Liver (tissue), 9 donors: Measurements from ENCODE around the gene RAI2. TPM values are rescaled to one million over a fixed set of nuclear protein-coding genes. Genes with fewer than 3 reads are reported as not detected.

ENCODE experiments used
- DNase-seq: peaks from one replicate; pipeline ENCODE4 v3.0.0-alpha.2; 2017; ENCODE audit warnings: low spot score
- H3K27ac ChIP-seq, 2 donors: one replicate each; pipeline ENCODE4 v1.7.0; 2013; ENCODE audit warnings: inconsistent platforms in 2 of 2, low read length in 2 of 2, control low read depth in 1 of 2, low read depth in 1 of 2, mild to moderate bottlenecking in 1 of 2
- H3K27me3 ChIP-seq, 4 donors: one replicate each; pipeline versions ENCODE4 v1.6.1 to v1.7.0; 2013; ENCODE audit warnings: low read length in 3 of 4, inconsistent platforms in 1 of 4, mild to moderate bottlenecking in 1 of 4, moderate library complexity in 1 of 4; ENCODE audit not compliant: control insufficient read depth in 4 of 4, insufficient read depth in 4 of 4
- H3K36me3 ChIP-seq, 4 donors: one replicate each; pipeline versions ENCODE4 v1.6.1 to v1.7.0; 2013; ENCODE audit warnings: low read length in 3 of 4, mild to moderate bottlenecking in 3 of 4, low read depth in 1 of 4, moderate library complexity in 1 of 4; ENCODE audit not compliant: control insufficient read depth in 4 of 4, insufficient read depth in 3 of 4
- H3K4me1 ChIP-seq, 4 donors: one replicate each; pipeline versions ENCODE4 v1.6.1 to v1.7.0; 2013; ENCODE audit warnings: low read length in 3 of 4, mild to moderate bottlenecking in 3 of 4, moderate library complexity in 1 of 4; ENCODE audit not compliant: control insufficient read depth in 4 of 4, insufficient read depth in 4 of 4
- H3K4me3 ChIP-seq, 3 donors: one replicate each; pipeline versions ENCODE4 v1.6.1 to v1.7.0; 2013; ENCODE audit warnings: low read length in 3 of 3, control low read depth in 1 of 3, low read depth in 1 of 3, mild to moderate bottlenecking in 1 of 3
- H3K9ac ChIP-seq, 2 donors: one replicate each; pipeline ENCODE4 v1.7.0; 2013; ENCODE audit warnings: low read length in 2 of 2, mild to moderate bottlenecking in 2 of 2, moderate library complexity in 2 of 2, control low read depth in 1 of 2, low read depth in 1 of 2
- H3K9me3 ChIP-seq, 4 donors: one replicate each; pipeline versions ENCODE4 v1.6.1 to v1.7.0; 2013; ENCODE audit warnings: low read length in 3 of 4; ENCODE audit not compliant: control insufficient read depth in 4 of 4
- ATF3 ChIP-seq: IDR thresholded peaks from 2 replicates; pipeline ENCODE4 v1.6.1; 2016; ENCODE audit warnings: antibody characterized with exemption
- CTCF ChIP-seq: fragments of 150-350 bp; IDR thresholded peaks from 2 replicates; pipeline ENCODE4 v1.5.1; 2017; ENCODE audit warnings: improper control_type of control experiment, low read depth, low read length; ENCODE audit not compliant: missing input control
- EGR1 ChIP-seq, 2 donors: IDR thresholded peaks; 2 replicates each; pipeline ENCODE4 v1.6.1; 2016 to 2018; ENCODE audit warnings: antibody characterized with exemption in 2 of 2, low read depth in 2 of 2
- FOXA1 ChIP-seq: IDR thresholded peaks from 2 replicates; pipeline ENCODE4 v1.6.1; 2016; ENCODE audit warnings: antibody characterized with exemption
- FOXA2 ChIP-seq: IDR thresholded peaks from 2 replicates; pipeline ENCODE4 v1.6.1; 2016; ENCODE audit warnings: antibody characterized with exemption
- GABPA ChIP-seq, 2 donors: IDR thresholded peaks in 1 of 2; conservative IDR thresholded peaks in 1 of 2; 2 replicates each; pipeline ENCODE4 v1.6.1; 2016; ENCODE audit warnings: antibody characterized with exemption in 2 of 2, mild to moderate bottlenecking in 1 of 2, moderate library complexity in 1 of 2
- HNF4G ChIP-seq: IDR thresholded peaks from 2 replicates; pipeline ENCODE4 v1.6.1; 2016; ENCODE audit warnings: antibody characterized with exemption
- JUND ChIP-seq, 2 donors: IDR thresholded peaks; 2 replicates each; pipeline ENCODE4 v1.6.1; 2016; ENCODE audit warnings: antibody characterized with exemption in 2 of 2
- MAX ChIP-seq: IDR thresholded peaks from 2 replicates; pipeline ENCODE4 v1.6.1; 2016; ENCODE audit warnings: antibody characterized with exemption
- NR2F2 ChIP-seq: IDR thresholded peaks from 2 replicates; pipeline ENCODE4 v1.6.1; 2016; ENCODE audit warnings: antibody characterized with exemption
- RAD21 ChIP-seq, 2 donors: IDR thresholded peaks; 2 replicates each; pipeline ENCODE4 v1.6.1; 2016; ENCODE audit warnings: antibody characterized with exemption in 2 of 2, mild to moderate bottlenecking in 2 of 2
- REST ChIP-seq: IDR thresholded peaks from 2 replicates; pipeline ENCODE4 v1.6.1; 2016; ENCODE audit warnings: antibody characterized with exemption, mild to moderate bottlenecking
- RXRA ChIP-seq, 2 donors: IDR thresholded peaks; 2 replicates each; pipeline ENCODE4 v1.6.1; 2017 to 2018; ENCODE audit warnings: antibody characterized with exemption in 2 of 2, mild to moderate bottlenecking in 1 of 2
- SP1 ChIP-seq: IDR thresholded peaks from 2 replicates; pipeline ENCODE4 v1.6.1; 2018; ENCODE audit warnings: antibody characterized with exemption, mild to moderate bottlenecking
- TAF1 ChIP-seq: conservative IDR thresholded peaks from 2 replicates; pipeline ENCODE4 v1.6.1; 2016; ENCODE audit warnings: antibody characterized with exemption, mild to moderate bottlenecking
- YY1 ChIP-seq: IDR thresholded peaks from 2 replicates; pipeline ENCODE4 v1.6.1; 2016; ENCODE audit warnings: antibody characterized with exemption, mild to moderate bottlenecking
- ZBTB33 ChIP-seq: IDR thresholded peaks from 2 replicates; pipeline ENCODE4 v1.6.1; 2016; ENCODE audit warnings: antibody characterized with exemption
- WGBS: extraction: QIAGEN DNeasy Blood & Tissue Kit; methylation state at CpG from one replicate; pipeline ENCODE4 v1.1.7; 2013; 5-methylcytosine and 5-hydroxymethylcytosine counted together
- polyA plus RNA-seq, 2 donors: library from polyadenylated mRNA; stranded (reverse) in 1 of 2; unstranded in 1 of 2; fragments of 200-250 nt in 1 of 2; fragments of >200 nt in 1 of 2; fragmentation: Nextera tagmentation in 1 of 2; extraction: Ambion mirVana in 1 of 2; gene quantifications; one replicate each; pipeline versions ENCODE4 v1.2.1 to v1.2.3, GENCODE V29; 2013 to 2015
- total RNA-seq, 2 donors: library from RNA; depleted of rRNA; stranded (reverse); fragments of >200 nt; gene quantifications; one replicate each; pipeline ENCODE4 v1.2.3, GENCODE V29; 2014
- donor health status: healthy.
- donor health status: healthy.
- donor health status: healthy.
- donor health status: healthy.
- donor health status: healthy.

RAI2 gene
- total and polyA plus RNA-seq, 4 donors = 0.14 to 1.8 (median 0.97) TPM

- DNase-seq = no peak
- Histone ChIP-seq H3K9me3 (no peaks in the 10 kb centered on the region), H3K9ac (no peak overlapping the region), H3K27me3 (peaks cover 0 to 1% (median 0%) of the 10 kb centered on the region in 4 donors), H3K4me1 (peaks cover 0 to 7% (median 0%) of the 10 kb centered on the region in 4 donors), H3K4me3 (no peak overlapping the region), H3K36me3 (no peaks in the 10 kb centered on the region), H3K27ac (no peak overlapping the region)
- WGBS = 94% methylated on average over 11 of the region's 11 CpGs
- TF ChIP-seq TAF1 (no peak), ATF3 (no peak), REST (no peak), CTCF (no peak), GABPA (IDR thresholded peaks at IDR 0.05 in 1 of 2, conservative IDR thresholded peaks at IDR 0.05 in 1 of 2) (no peak), EGR1 (IDR thresholded peaks at IDR 0.05; ENCODE audit: low read depth in 2 of 2) (no peak), MAX (no peak), SP1 (no peak), FOXA2 (no peak), FOXA1 (no peak), YY1 (no peak), NR2F2 (no peak), ZBTB33 (no peak), HNF4G (no peak), RAD21 (IDR thresholded peaks at IDR 0.05) (no peak), RXRA (IDR thresholded peaks at IDR 0.05) (no peak), JUND (IDR thresholded peaks at IDR 0.05) (no peak)
Observed at GRCh38 chrX:17787557-17787956, 73.5 kb downstream of the RAI2 start.
